Measurements from ENCODE around the gene HACD1.

GRCh38 chr10:17665747-17666146 is 48.6 kb upstream of the HACD1 start:
- no peak for TF ChIP-seq EZH2 (IDR thresholded peaks at IDR 0.05; ENCODE audit: borderline replicate concordance, low read depth, low read length, severe bottlenecking)
- no peak for TF ChIP-seq CTCF (IDR thresholded peaks at IDR 0.05; ENCODE audit: borderline replicate concordance, extremely low read depth, low read length, poor library complexity, severe bottlenecking)
